Osteocyte (in vitro differentiated cells): ENCODE measurements around the gene POLR1D. TPM values are rescaled to one million over a fixed set of nuclear protein-coding genes. Genes with fewer than 3 reads are reported as not detected.
A peak's percentile ranks its signal among the peaks of the same experiment; 100 is the strongest.

Source experiments
- DNase-seq: peaks from one replicate; pipeline ENCODE4 v3.0.0; 2021; ENCODE audit warnings: mixed read lengths; ENCODE audit not compliant: unreplicated experiment; ENCODE audit errors: extremely low spot score
- H3K27ac Mint-ChIP-seq: one replicate; pipeline ENCODE4 v1.8.0; 2021; ENCODE audit warnings: mild to moderate bottlenecking, mixed read lengths; ENCODE audit not compliant: unreplicated experiment
- H3K27me3 Mint-ChIP-seq: one replicate; pipeline ENCODE4 v1.8.0; 2021; ENCODE audit warnings: mixed read lengths; ENCODE audit not compliant: unreplicated experiment
- H3K36me3 Mint-ChIP-seq: one replicate; pipeline ENCODE4 v1.8.0; 2021; ENCODE audit warnings: mixed read lengths; ENCODE audit not compliant: unreplicated experiment
- H3K4me1 Mint-ChIP-seq: one replicate; pipeline ENCODE4 v1.8.0; 2021; ENCODE audit warnings: mixed read lengths; ENCODE audit not compliant: unreplicated experiment
- H3K4me3 Mint-ChIP-seq: one replicate; pipeline ENCODE4 v1.8.0; 2021; ENCODE audit warnings: mild to moderate bottlenecking, moderate library complexity, mixed read lengths; ENCODE audit not compliant: unreplicated experiment
- H3K9me3 Mint-ChIP-seq: one replicate; pipeline ENCODE4 v1.8.0; 2021; ENCODE audit warnings: mixed read lengths; ENCODE audit not compliant: unreplicated experiment
- CTCF ChIP-seq: fragments of 200-600 bp; sonication (generic); IDR thresholded peaks from 2 replicates; pipeline ENCODE4 v1.5.0; 2021; ENCODE audit warnings: antibody characterized with exemption, mild to moderate bottlenecking, moderate library complexity
- total RNA-seq: library from RNA; stranded (reverse); gene quantifications from 2 replicates; pipeline ENCODE4 v1.2.1, GENCODE V29; 2021

The POLR1D gene
- total RNA-seq, 1 donor from 2014 or later = 96.4 TPM

- H3K27me3 Mint-ChIP-seq = no peaks in the 10 kb centered on the region
- no peak for TF ChIP-seq CTCF
- H3K36me3 Mint-ChIP-seq = peaks cover 10% of the 10 kb centered on the region
- no peaks in the 10 kb centered on the region for H3K9me3 Mint-ChIP-seq
- peaks cover 12% of the 10 kb centered on the region for H3K4me1 Mint-ChIP-seq
- no peak overlapping the region for H3K27ac Mint-ChIP-seq
- H3K4me3 Mint-ChIP-seq = no peak overlapping the region
- no peak for DNase-seq
These were observed 36.0 kb downstream of the POLR1D start for GRCh38 chr13:27657724-27658123.

- DNase-seq = no peak
- H3K4me1 Mint-ChIP-seq = peaks cover 12% of the 10 kb centered on the region
- no peaks in the 10 kb centered on the region for H3K27me3 Mint-ChIP-seq
- H3K36me3 Mint-ChIP-seq = peaks cover 6% of the 10 kb centered on the region
- no peak for TF ChIP-seq CTCF
- H3K4me3 Mint-ChIP-seq = no peak overlapping the region
- no peaks in the 10 kb centered on the region for H3K9me3 Mint-ChIP-seq
- peak overlapping the region; percentile 47 for H3K27ac Mint-ChIP-seq
These were observed 36.9 kb downstream of the POLR1D start for GRCh38 chr13:27658546-27658945.

GRCh38 chr13:27659145-27659865 is 37.6 kb downstream of the POLR1D start:
- no peak for DNase-seq
- Mint-ChIP-seq H3K4me3 (no peak overlapping the region), H3K36me3 (peaks cover 2% of the 10 kb centered on the region)

GRCh38 chr13:27660511-27660910 is 38.8 kb downstream of the POLR1D start:
- no peak for DNase-seq
- no peak overlapping the region for H3K27ac Mint-ChIP-seq
- peaks cover 6% of the 10 kb centered on the region for H3K36me3 Mint-ChIP-seq
- H3K4me3 Mint-ChIP-seq = no peak overlapping the region
- H3K27me3 Mint-ChIP-seq = no peaks in the 10 kb centered on the region
- peaks cover 12% of the 10 kb centered on the region for H3K4me1 Mint-ChIP-seq
- TF ChIP-seq CTCF = no peak
- no peaks in the 10 kb centered on the region for H3K9me3 Mint-ChIP-seq

More at GRCh38 chr13:27659145-27659865, 37.6 kb downstream of the POLR1D start:
- Mint-ChIP-seq H3K27ac (peak overlapping the region; percentile 47), H3K27me3 (no peaks in the 10 kb centered on the region), H3K4me1 (peaks cover 12% of the 10 kb centered on the region), H3K9me3 (no peaks in the 10 kb centered on the region)
- no peak for TF ChIP-seq CTCF

GRCh38 chr13:27661017-27661416 is 39.3 kb downstream of the POLR1D start:
- no peak for DNase-seq
- Mint-ChIP-seq H3K27me3 (no peaks in the 10 kb centered on the region), H3K4me1 (peaks cover 12% of the 10 kb centered on the region), H3K36me3 (peaks cover 9% of the 10 kb centered on the region), H3K27ac (no peak overlapping the region), H3K9me3 (no peaks in the 10 kb centered on the region), H3K4me3 (no peak overlapping the region)
- TF ChIP-seq CTCF = no peak
